ENCODE data around the gene NAV2.

NAV2 gene

GRCh38 chr11:19812096-19812495, 99.5 kb downstream of the NAV2 start:
- no peak for DNase-seq

- DNase-seq: no peak
Measured at GRCh38 chr11:19812710-19813109, 100.1 kb downstream of the NAV2 start.

- DNase-seq: no peak
Measured at GRCh38 chr11:19813158-19813879, 100.7 kb downstream of the NAV2 start.

GRCh38 chr11:19814421-19814820, 101.8 kb downstream of the NAV2 start:
- no peak for DNase-seq

- DNase-seq: no peak
Measured at GRCh38 chr11:19816040-19816439, 103.4 kb downstream of the NAV2 start.

GRCh38 chr11:19816817-19817216, 104.2 kb downstream of the NAV2 start:
- no peak for DNase-seq

- no peak for DNase-seq
Measured at GRCh38 chr11:19817265-19817851, 104.7 kb downstream of the NAV2 start.

GRCh38 chr11:19817870-19818269, 105.2 kb downstream of the NAV2 start:
- DNase-seq: no peak

GRCh38 chr11:19818619-19819018, 106.0 kb downstream of the NAV2 start:
- DNase-seq: no peak

GRCh38 chr11:19819148-19819547, 106.5 kb downstream of the NAV2 start:
- no peak for DNase-seq

GRCh38 chr11:19820100-19820499, 107.5 kb downstream of the NAV2 start:
- no peak for DNase-seq

GRCh38 chr11:19821412-19821875, 108.8 kb downstream of the NAV2 start:
- DNase-seq: no peak

GRCh38 chr11:19821993-19822392, 109.4 kb downstream of the NAV2 start:
- DNase-seq: no peak

- DNase-seq: no peak
Measured at GRCh38 chr11:19822531-19822930, 109.9 kb downstream of the NAV2 start.

GRCh38 chr11:19826606-19827005, 114.0 kb downstream of the NAV2 start:
- DNase-seq: no peak

GRCh38 chr11:19827399-19828135, 114.9 kb downstream of the NAV2 start:
- DNase-seq: no peak

- no peak for DNase-seq
Measured at GRCh38 chr11:19828382-19829108, 115.9 kb downstream of the NAV2 start.

GRCh38 chr11:19829109-19829837, 116.6 kb downstream of the NAV2 start:
- DNase-seq: no peak

GRCh38 chr11:19832086-19832750, 119.6 kb downstream of the NAV2 start:
- no peak for DNase-seq

GRCh38 chr11:19832901-19833300, 120.3 kb downstream of the NAV2 start:
- no peak for DNase-seq

- DNase-seq: no peak
Measured at GRCh38 chr11:19834771-19835170, 122.1 kb downstream of the NAV2 start.

- no peak for DNase-seq
Measured at GRCh38 chr11:19836666-19837065, 124.0 kb downstream of the NAV2 start.

Data from NCI-H1930 (cell line).